ENCODE results near the gene RAPGEF5.

RAPGEF5 gene

DNA sequence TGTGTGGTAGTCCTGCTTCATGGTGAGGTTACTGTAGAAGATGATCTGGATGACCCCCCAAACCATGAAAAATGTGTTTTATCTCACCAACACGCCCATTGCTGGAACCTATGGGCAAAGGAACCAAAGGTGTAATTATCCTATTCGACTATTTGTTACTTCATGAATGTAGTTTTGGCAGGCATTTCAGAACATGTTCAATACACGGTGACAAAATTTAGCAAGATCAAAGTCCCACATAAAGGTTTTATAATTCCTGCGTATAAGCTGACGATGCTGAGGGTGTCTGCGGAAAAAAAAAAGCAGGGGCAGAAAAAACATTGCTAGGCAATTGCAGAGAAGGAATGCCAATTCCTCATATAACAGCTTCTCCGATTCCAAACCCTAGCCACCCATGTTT, 13.3 kb downstream of the RAPGEF5 start:
- DNase-seq = no peak

DNA sequence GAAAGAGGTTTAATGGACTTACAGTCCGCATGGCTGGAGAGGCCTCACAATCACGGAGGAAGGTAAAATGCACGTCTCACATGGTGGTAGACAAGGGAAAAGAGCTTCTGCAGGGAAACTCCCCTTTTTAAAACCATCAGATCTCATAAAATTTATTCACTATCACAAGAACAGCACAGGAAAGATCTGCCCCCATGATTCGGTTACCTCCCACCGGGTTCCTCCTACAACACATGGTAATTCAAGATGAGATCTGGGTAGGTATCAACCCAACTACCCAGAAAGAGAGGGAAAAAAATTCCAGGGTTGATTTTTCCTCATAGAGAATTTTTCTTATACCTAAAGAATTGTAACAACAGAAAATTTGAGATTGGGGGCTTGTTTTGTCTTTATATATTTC, 13.9 kb downstream of the RAPGEF5 start:
- no peak for DNase-seq

DNA sequence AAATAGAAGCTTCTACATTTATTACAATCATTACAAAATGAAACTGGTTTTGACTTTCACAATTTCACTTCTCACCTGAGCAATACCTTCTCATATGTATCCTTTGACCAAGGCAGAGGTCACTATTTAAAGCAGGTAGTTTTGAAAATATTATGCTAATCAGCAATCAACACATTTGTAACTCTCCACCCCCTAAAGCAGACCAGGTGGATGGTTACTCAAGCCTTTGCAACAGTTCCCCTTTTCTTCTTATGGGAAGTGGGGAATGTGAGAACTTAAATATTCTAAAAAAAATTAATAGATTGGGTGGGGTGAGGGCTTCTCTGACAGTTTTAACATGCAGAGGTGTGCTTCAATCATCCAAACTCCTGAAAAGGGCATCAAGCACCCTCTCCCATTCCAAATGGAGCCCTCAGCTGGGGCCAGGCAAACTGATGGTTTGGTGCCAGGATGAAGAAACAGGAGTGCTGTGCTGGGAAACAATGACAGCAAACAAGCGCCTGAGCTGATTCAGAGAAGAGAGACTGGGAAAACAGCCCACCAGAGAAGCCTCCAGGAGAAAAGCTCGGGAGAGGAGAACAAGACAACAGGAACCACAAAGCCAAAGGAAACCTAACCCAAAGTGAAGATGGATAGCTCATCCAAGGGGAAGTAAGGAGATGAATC, 17.1 kb downstream of the RAPGEF5 start:
- DNase-seq = no peak

DNA sequence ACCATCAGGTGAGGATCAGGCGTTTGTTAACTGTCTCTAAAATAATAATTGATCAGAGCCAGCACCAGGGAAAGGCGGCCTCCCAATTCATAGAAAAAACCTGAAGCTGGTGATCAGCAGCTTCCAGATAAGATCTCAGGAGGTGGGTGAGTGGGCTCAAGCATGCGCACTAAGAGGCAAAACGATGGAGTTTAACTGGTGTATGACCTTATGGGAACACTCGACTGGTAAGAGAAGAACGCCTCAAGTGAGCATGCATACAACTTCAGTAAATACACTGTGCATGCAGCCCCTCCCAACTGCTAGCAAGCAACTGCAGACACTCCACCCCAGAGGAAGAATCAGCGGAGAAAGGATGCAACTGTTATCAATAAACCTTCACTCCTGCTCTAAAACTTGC, 18.1 kb downstream of the RAPGEF5 start:
- DNase-seq = no peak

DNA sequence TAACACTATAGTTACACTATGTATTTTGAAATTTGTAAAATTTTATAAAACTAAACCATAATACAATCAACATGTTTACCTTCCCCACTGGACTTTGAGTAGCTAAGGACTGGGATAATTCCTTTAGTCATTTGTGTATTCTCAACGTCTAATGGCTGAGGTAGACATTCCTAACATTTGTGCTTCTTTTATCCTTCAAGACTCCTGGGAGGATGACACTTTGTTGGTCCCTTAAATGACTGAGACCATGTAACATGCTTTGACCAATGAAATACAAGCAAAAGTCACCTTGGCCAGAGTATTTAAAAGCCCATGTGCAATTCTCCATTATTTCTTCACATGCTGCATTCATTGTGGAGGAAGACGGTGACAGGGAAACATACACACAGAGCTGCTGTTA, 18.5 kb downstream of the RAPGEF5 start:
- no peak for DNase-seq

DNA sequence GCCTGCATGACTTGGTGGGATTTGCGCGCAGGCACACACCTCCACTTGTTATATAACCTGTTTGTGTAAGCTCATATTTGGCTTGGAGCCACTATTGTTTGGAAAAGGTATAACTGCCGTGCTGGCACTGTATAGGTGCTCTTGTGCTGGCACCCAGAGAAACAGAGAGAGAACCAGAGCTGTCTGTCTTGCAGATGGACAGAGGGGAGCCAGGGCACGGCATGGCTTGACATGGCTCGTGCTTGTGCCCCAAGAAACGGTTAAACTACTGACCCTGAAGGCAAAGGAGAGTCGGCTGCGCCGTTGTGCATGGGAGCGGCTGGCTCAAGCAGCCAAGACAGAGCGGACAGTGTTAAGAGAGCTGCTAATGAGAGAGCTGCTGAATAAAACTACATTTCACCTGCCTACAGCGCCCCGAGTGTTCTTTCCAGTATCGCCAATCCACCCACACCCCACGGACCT, 23.2 kb downstream of the RAPGEF5 start:
- DNase-seq = peak; percentile 4

DNA sequence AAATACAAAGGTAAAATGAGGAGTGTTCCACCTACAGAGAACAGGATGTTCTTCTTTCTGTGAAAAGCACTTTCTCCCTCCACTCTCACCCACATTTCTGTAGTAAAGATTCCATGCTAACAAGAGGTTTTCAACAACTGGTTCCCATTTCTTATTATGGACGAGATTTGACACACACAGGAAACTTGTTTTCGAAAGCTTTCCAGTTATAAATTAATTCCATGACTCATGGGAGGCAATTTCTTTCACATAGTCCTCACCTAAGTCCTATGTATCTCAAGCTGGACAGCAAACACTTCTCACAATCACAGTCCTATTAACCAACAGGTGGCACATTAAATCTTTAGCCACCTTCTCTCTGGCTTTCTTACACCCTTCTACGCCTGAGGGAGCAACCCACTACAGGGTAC, 24.5 kb downstream of the RAPGEF5 start:
- DNase-seq = peak; percentile 41

DNA sequence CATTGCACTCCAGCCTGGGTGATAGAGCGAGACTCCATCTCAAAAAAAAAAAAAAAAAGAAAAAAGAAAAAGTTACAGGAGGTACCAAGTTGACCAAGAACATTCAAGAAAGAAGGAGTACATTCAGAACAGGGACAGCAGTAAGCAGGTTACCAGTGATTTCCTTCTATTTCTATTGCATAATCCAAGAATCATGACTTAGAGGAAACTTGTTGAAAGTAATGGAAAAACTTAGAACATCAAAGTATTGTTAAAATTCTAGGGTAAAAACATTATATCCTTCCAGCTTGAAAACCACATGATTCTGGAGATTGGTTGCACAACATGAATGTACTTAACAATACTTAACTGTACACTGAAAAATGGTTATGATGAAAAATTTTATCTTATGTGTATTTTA, 25.2 kb downstream of the RAPGEF5 start:
- no peak for DNase-seq

DNA sequence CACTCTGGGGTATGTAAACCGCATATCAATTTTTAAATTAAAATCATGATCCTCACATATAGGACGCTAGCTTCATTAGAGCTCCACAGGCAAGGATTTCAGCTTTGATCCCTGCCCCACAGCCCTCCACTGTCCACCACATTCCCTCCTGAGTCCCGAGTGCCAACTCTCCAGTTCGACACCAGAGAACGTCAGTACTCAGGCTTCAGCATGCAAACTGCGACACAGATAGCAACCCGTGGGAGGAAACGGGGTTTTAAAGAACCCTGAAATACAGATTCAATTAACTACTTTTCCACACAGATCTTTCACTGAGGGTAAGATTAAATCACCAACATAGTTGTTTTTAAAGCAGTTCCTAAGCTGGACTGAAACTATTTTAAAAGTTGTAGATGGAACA, 26.1 kb downstream of the RAPGEF5 start:
- DNase-seq = no peak

DNA sequence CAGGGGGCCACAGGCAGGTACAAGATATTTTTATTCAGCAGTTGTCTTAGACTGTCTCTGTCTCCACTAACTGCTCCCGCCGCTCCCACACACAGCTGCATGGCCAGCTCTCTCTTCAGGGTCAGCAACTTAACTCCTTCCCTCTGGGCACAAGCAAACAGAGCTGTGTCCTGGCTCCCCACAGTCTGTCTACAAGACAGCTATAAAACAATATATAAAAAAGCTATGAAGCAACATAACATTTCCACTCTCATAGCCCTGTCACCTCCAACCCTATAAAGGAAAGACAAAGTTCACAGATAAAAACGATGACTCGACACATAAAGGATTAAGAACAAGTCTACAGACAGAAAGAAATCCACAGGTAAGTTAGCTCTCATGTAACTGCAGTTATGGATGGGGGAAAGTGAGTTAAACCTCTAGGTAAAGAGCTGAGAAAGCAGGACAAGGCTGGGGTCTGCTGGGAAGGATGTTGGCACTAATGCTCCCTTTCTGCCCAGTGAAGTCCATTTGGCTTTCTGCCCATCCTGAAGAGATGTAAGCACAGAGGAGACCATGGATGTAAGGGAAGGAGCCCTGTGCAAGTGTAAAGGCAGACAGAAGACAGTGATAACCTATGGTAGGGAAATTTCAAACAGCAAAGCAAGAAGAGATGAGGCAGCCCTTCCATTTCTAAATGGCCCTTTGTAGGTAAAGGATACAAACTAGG, 27.0 kb downstream of the RAPGEF5 start:
- no peak for DNase-seq

DNA sequence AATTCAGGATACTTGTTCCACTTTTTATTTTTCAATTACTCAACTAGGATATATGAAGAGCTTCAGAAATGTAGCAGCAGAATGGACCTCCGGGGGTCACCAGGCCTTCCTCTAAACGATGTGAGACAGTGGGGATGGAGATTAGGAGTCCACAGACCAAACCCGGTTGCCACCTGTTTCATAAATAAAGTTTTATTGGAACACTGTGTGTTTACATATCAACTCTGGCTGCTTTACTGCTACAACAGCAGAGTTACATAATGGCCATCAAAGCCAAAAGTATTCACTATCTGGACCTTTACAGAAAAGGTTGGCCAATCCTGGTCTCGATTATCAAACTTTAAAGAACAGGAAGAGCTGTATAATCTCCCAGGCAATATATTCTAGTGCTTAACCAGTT, 30.8 kb downstream of the RAPGEF5 start:
- DNase-seq = no peak

DNA sequence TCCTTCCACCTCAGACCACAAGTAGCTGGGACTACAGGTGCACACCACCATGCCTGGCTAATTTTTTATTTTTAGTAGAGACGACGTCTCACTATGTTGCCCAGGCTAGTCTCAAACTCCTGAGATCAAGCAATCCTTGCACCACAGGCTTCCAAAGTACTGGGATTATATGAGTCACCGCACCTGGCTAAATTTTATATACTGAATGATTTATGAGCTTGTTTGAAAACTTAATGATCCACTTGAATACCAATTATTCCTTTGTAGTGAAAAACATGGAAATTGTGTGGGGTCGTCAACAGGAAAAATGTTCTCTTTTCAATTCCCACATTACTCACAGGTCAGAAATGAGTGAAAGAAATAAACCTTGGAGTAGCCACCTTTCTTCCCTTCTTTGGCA, 31.3 kb downstream of the RAPGEF5 start:
- peak; percentile 42 for DNase-seq

DNA sequence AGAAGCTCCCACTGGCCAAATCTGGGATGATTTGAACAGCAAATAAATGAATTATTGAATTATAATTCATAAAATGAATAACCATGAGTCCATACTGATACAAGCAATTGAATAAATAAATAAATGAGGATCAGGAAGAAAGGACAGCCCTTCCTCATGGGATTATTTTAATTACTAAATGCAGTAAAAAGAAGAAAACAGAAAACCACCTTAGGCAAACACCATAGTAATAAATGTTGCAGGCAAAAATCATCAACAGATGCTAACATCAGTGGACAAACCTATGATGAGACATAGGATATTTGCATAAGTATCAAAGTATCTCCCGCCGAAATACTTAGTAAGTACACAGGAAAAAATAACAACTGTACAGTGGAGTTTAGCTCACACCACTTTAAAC, 33.2 kb downstream of the RAPGEF5 start:
- no peak for DNase-seq

DNA sequence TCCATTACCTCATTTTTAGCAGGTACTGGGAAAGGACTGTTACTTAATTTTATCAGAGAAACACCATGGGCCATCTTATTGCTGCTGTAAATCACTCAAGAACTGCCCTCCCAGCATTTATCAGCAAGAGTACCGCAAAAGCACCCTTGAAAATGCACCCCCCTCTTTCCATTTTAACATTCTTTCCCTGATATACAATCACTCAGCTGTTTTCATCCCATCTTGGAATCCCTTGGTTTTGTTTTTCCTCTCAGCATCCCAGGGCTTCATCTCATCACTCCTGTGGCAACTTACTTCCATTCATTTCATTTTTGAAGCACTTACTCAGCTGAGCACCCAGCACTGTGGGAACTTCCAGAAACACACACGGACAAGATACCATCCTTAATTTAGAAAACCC, 36.5 kb downstream of the RAPGEF5 start:
- DNase-seq = no peak

DNA sequence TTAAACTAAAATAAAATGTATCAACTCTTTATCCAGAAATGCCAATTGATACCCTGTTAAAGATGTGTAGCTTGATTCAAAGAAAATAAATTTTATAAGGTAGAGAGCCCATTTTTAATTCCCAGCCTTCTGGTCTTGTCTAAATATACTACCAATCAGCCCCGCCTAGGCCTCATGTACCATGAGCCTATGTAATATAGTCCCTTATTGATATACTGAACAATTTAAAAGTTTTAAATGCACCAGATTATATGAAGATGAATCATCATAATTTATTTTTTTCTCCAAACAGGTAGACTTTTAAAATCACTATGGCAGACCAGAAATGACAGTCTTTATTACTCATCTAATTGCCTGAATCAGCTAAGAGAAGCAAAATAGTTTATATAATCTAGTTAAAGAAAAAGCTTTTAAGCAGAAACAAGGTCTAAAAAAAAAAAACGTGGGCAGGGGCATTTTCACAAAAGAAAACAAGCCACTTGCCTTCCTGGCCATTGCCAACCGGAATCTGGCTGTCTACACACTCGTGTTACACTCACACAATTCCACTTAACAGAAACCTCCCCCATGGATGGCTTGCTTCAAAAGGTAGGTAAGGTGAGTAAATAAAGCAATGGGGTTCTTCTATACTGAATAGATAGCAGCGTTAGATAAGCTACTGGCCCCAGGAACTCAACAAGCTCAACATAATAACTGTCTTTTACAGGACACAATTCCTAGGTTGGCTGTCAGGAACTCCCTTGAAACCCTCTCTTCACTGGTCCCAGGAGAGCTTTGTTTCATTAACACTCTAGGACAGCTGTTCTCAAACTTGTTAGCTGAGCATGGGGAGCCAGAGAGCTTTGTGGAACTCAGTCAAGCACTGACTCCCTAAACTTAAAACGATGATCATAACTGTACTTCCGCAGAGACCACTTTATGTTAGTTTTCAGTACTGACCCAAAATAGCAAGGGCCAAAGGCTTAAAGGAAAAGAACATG, 37.2 kb downstream of the RAPGEF5 start:
- DNase-seq = peak; percentile 90

DNA sequence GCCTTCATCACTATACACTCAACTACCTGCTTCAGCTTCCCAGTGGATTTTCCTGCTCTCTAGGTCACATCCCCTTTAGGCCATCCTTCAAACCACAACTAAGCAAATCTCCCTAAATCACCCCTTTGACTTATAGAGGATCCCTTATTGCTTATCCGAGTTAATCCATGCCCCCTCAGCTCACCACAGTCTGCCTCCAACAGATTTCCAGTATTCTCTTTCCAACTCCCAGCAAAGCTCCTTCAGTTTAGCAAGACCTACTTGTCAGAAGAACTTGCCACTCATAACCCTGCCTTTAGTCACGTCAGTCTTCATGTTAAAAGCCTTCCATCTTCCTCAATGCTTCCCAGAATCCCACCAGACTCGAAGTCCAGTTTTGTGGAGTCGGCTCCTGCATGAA, 38.6 kb downstream of the RAPGEF5 start:
- DNase-seq = no peak

DNA sequence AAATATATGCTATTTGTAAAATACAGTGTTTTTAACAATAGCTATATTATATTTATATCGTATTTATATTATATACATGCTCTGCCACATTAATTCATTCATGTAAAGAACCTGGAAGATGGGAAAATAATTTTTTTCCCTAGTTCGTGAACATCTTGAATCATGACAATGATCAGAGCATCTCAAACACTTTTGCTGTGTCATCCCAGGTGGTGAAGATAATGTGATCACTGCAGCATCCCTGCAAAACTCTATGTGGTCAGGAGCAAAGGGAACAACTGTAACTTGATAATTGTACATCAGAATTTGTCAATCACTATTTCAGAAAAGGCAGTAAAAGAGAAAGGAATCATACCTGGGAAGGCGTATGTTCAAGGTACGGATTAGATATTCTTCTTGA, 39.3 kb downstream of the RAPGEF5 start:
- DNase-seq = no peak

DNA sequence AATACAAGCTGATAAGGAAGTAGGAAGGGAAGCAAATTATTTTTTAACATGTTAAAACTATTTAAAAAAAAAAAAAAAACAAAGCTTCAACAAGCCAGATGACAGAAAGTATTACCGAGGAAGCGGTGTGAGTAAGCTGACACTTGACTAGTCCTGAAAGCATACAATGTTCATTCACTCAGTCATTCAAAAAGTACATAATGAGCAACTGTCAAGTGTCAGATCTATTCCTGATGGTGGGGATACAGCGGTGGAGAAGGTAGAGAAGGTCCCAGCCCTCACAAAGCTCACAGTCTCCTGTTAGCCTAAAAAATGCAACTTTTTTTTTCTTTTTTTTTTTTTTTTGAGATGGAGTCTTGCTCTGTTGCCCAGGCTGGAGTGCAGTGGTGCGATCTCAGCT, 40.0 kb downstream of the RAPGEF5 start:
- DNase-seq = no peak

DNA sequence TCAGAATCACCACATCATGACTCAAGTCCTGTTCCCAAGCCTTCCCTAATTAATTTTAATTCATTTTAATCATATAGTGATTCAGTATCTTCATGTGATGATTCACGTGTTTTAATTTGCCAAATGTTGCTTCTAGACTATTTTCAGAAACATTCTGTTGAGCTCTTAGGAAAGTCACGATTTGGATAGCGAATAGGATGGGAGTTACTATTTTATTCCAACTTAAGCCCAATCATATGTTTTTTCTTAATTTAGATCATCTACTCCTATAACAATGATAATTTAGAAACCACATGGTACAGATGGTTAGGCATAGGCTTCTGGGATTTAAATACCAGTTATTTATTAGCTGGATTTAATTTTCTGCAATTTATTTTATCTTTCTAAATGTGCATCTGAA, 49.1 kb downstream of the RAPGEF5 start:
- no peak for DNase-seq

DNA sequence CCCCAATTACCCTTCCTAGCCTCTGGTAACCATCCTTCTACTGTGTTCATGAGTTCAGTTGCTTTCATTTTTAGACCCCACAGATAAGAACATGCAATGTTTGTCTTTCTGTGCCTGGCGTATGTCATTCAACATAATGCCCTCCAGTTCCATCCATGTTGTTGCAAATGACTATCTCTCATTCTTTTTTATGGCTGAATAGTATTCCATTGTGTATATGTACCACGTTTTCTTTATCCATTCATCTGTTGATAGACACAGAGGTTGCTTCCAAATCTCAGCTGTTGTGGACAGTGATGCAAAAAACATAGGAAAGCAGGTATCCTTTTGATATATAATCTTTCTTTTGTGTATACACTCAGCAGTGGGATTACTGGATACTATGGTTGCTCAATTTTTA, 51.2 kb downstream of the RAPGEF5 start:
- no peak for DNase-seq

DNA sequence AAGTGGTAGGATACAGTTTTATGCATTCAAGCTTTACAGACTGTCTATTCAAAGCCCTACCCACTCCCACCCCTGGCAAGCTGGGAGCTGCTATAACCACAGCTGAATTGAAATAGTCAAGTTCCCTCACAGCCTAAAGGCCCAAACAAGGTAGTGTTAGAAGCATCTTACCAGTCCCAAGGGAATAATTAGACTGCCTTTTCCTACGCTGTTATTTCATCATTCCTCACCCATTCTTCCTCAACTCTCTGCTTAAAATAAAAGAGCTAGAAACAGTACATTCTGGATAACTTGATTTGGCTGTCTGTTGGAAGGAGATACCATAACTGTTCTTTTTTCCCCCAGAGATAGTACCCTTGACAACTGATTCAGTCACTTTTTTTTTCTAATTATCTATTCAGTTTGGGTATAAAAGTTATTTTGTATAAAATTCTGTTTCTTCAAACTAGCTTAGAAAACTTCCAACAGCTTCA, 54.0 kb downstream of the RAPGEF5 start:
- no peak for DNase-seq

DNA sequence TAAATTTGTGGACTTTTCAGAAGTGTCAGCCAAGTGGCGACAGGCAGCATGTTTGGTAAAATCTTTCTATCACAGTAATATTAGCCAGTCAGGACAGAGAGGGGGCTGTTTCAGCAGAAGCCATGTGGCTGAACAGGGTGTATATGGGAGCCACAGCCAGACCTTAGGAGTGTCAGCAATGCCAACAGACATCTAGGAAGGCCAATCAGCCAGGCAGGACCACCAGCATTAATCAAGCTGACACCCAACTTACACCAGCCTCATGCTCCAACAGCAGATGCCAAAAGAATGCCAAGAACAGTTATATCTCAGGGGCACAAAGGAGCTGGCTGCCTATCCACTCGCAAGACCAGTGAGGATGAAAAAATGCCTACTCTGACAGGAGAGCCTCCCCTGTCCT, 54.8 kb downstream of the RAPGEF5 start:
- no peak for DNase-seq

DNA sequence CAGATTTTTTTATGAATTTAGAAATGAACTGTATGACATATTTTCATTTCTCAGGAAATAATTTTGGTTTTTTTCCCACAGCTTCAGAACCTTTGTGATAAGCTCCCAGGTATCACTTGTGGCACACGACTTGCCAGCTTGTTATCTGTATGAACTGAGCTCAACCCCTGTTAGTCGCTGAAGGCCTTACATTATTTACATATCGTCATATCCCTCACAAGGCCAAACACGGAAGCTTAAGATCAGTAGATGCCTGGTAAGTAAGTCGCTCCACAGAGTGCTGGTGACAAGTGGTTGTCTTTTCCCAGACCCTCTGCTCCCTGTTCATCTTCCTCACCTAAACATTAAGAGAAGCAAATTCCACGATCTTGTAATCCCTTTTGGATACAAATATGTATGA, 55.2 kb downstream of the RAPGEF5 start:
- DNase-seq = no peak

DNA sequence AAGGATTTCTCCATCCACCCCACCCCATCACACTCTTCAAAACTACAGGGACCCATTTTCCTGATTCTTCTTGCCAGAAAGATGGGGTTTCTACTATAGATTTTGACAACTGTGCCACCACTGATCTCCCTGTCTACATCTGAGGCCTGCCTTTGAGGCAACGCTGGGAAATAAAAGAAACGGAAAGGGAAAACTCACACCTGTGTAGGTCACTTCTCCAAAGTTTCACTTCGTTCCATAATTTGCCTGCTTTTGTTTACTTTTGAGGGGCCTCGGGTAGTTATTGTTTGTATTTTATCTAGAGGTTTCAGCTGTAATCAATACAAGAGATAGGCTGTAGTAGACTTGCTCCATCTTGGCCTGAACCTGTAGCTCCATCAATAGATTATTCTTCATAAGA, 56.1 kb downstream of the RAPGEF5 start:
- DNase-seq = no peak
